AG04450 (cell line): Measurements from ENCODE around the gene OMP. TPM values are rescaled to one million over a fixed set of nuclear protein-coding genes. Genes with fewer than 3 reads are reported as not detected.

ENCODE experiments used
- CTCF ChIA-PET: fragments of 300-600, 350-600 bp; formaldehyde crosslinking; extraction: SDS; loops from one replicate; lab custom pipeline; 2022; ENCODE audit warnings: antibody characterized with exemption, inconsistent platforms; lab: Charles Lee
- POLR2A ChIA-PET: fragments of 350-600 bp; formaldehyde crosslinking; extraction: SDS; loops from one replicate; lab custom pipeline; 2021; ENCODE audit warnings: antibody characterized with exemption, inconsistent platforms; lab: Yijun Ruan, JAX
- DNase-seq: peaks from one replicate; pipeline ENCODE4 v3.0.0-alpha.2; 2011; ENCODE audit warnings: low read depth, low spot score
- H3K27ac ChIP-seq: one replicate; pipeline ENCODE4 v1.5.1; 2012; ENCODE audit warnings: low read depth, low read length, control low read depth
- H3K27me3 ChIP-seq: one replicate; pipeline ENCODE4 v1.6.0; 2012; ENCODE audit warnings: low read length; ENCODE audit not compliant: control insufficient read depth, insufficient read depth
- H3K4me3 ChIP-seq: 2 replicates; pipeline ENCODE4 v1.5.1; 2011; ENCODE audit warnings: mild to moderate bottlenecking, low read depth, low read length, control low read depth
- H3K9me3 ChIP-seq: 2 replicates; pipeline ENCODE4 v1.5.1; 2012; ENCODE audit warnings: low read length; ENCODE audit not compliant: control insufficient read depth, insufficient read depth
- CTCF ChIP-seq: IDR thresholded peaks from 2 replicates; pipeline ENCODE4 v1.5.1; 2011; ENCODE audit warnings: low read depth, low read length, control low read depth, inconsistent platforms
- polyA minus RNA-seq: library from RNA; depleted of rRNA, polyadenylated mRNA; stranded (reverse); fragments of >200 nt; gene quantifications from 2 replicates; pipeline ENCODE4 v1.2.3, GENCODE V29; 2011; rRNA and poly(A)+ RNA removed
- polyA plus RNA-seq: library from polyadenylated mRNA; depleted of rRNA; stranded (reverse); fragments of >200 nt; gene quantifications from 2 replicates; pipeline ENCODE4 v1.2.3, GENCODE V29; 2011; rRNA removed

OMP gene
- polyA plus RNA-seq (not detected in 2 replicates), polyA minus RNA-seq (0.65 and 0.78 TPM in 2 replicates)

- H3K4me3 ChIP-seq = no peak within 1 kb of the TSS
- no peak for TF ChIP-seq CTCF
- CTCF ChIA-PET = interaction anchor here (0.7 to 2.4 kb wide), 7 partner anchors 11 to 446 kb away, joined by 3 to 12 read pairs (median 4); no protein-coding TSS in a partner anchor
- no peaks in the 10 kb centered on the region; the same call in 1 of the 2 replicates for H3K9me3 ChIP-seq
- DNase-seq = no peak
- no peak within 1 kb of the TSS for H3K27ac ChIP-seq
- POLR2A ChIA-PET = no interaction called here
- H3K27me3 ChIP-seq = no peaks in the 10 kb centered on the region
Observed at GRCh38 chr11:77102246-77103210, at the start of gene OMP. Gene OMP, plus strand, starts transcription at chr11:77102840. Its CDS starts 0 bp downstream, at chr11:77102840.

GRCh38 chr11:77053217-77054015 is 49.2 kb upstream of the OMP start:
- no peak for DNase-seq
- Histone ChIP-seq H3K9me3 (peaks cover 23% of the 10 kb centered on the region), H3K27ac (no peak overlapping the region), H3K4me3 (no peak overlapping the region), H3K27me3 (peaks cover 7% of the 10 kb centered on the region)
- POLR2A ChIA-PET = no interaction called here
- CTCF ChIA-PET = interaction anchor here (3.1 kb wide), 1 partner anchor 38 kb away, joined by 19 read pairs; no protein-coding TSS in a partner anchor
- TF ChIP-seq CTCF = no peak

- CTCF ChIA-PET = no interaction called here
- POLR2A ChIA-PET = no interaction called here
- TF ChIP-seq CTCF = no peak
- peaks cover 23% of the 10 kb centered on the region for H3K9me3 ChIP-seq
- no peak for DNase-seq
- H3K27ac ChIP-seq = no peak overlapping the region
- H3K27me3 ChIP-seq = peaks cover 7% of the 10 kb centered on the region
- no peak overlapping the region for H3K4me3 ChIP-seq
Observed at GRCh38 chr11:77054084-77054483, 48.6 kb upstream of the OMP start.

GRCh38 chr11:77055101-77055561 is 47.5 kb upstream of the OMP start:
- peaks cover 7% of the 10 kb centered on the region for H3K27me3 ChIP-seq
- CTCF ChIA-PET = no interaction called here
- POLR2A ChIA-PET = no interaction called here

More at GRCh38 chr11:77055101-77055561, 47.5 kb upstream of the OMP start:
- DNase-seq = no peak
- Histone ChIP-seq H3K9me3 (peaks cover 23% of the 10 kb centered on the region), H3K4me3 (no peak overlapping the region), H3K27ac (no peak overlapping the region)
- no peak for TF ChIP-seq CTCF
